NCI-H2196 treated with DMSO at 0.1 percent for 48 hours (cell line): Measurements from ENCODE around the gene CCNYL1.
A peak's percentile ranks its signal among the peaks of the same experiment; 100 is the strongest.
"Not testable (repeated sequence)": the region's sequence is repeated elsewhere in the genome, so short reads cannot be mapped to it uniquely, and the experiment has no call there.

Source experiments
- DNase-seq: peaks from one replicate; lab custom pipeline; 2025; ENCODE audit not compliant: unreplicated experiment; lab: John Stamatoyannopoulos, UW

Gene CCNYL1

DNA sequence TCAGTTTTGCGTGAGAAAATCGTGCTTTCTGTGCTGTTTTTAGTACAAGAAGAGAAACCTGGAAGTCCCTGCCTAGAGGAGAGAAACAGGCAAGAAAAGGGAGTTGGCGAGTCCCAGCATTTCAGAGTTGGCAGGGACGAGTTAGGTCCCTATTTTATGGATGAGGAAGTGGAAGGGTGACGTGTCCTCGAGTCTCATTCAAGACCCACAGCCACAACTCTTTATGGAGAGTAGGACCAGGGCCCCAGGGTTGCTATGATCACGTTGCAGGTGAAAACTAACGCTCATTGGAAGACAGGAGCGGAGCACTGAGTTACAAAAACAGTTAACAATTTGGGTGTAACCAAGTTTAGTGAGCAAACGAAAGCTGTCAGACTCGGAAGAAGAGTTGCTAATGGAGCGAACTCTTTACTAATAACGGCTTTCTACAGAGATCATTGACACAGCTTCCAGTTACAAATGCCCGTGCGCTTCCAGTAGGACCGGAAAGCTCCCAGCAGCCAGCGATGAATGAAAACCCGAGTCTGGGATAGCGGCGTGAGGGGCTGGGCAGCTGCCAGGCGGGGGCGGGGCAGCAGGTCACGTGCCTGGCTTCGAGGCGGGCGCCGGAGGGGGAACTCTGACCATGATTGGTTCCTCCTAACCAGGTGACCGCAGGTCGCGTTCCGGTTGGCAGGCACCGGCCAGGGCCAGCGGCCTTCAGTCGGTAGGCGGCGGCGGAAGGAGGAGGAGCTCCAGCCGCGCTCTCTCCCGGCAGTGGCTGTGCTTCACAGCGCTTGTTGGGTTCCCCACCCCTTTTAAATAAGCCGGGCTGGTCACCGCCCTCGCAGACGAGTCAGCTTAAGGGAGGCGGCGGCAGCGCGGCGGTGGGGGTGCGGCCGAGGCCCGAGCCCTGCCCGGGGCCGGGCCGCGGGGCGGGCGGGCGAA, at the start of gene CCNYL1:
Gene CCNYL1, plus strand, starts transcription at position 827 of the 927 bp plus-strand sequence. CDS start 257 bp downstream, outside the sequence.
- peak; percentile 99 for DNase-seq

DNA sequence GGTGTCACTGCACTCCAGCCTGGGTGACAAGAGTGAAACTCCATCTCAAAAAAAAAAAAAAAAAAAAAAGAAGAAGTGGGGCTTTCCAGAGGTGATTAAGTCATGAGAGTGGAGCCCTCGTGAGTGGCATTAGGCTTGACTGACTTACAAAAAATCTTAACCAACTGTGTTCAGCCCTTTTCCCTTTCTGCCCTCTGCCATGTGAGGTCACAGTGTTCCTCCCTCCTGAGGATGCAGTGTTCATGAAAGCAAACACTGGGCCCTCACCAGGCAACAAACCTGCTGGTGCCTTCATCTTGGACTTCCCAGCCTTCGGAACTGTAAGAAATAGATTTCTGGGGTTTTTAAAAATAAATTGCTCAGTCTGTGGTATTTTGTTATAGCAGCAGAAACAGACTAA, 49.2 kb upstream of the CCNYL1 start:
- no peak for DNase-seq

DNA sequence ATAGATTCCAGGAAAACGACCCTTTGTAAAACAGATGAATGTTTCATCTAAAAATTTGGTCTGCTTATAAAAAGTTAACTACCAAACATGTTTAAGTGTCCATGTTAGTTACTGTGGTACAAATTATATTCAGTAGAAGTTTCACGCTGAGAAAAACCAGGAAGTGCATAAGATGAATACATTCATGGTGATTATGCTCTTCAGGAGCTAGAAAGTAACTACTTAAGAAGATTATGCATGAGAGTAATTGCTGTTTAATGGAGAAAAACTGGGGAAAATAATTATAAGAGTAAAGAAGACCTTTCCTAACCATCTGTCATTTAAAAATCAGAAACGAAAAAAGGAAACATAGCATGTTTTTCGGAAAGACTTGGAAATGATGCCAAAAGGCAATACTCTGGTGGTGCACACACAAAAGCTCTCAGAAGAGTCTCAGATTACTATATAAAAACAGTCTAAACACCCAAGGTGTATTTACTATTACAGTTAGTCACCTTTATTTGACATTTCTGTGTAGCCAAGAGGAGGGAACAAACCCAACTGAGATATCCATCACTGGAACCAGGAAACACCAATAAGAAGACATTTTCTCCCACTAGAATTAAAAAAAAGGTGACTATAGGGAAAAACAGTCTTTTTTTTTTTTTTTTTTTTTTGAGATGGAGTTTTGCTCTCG, 47.4 kb upstream of the CCNYL1 start:
- peak; percentile 17 for DNase-seq

DNA sequence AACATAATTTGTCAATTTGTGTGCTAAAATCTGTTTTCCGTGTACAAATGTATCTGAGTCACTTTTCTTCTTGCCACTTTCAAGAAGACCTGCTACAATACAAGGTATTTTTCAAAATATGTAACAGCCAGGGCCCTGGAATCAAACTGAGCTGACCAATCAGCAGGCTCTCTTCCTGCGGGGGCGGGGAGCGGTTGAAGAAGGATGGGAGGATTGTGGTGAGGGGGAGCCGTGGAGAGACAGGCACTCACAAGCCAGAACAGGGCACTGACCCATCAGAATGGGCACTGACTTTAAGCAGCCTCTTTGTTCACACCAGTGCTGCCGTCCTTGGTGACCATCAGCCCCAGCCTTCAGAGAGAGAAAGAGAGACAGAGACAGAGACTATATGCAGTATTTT, 40.6 kb upstream of the CCNYL1 start:
- no peak for DNase-seq

DNA sequence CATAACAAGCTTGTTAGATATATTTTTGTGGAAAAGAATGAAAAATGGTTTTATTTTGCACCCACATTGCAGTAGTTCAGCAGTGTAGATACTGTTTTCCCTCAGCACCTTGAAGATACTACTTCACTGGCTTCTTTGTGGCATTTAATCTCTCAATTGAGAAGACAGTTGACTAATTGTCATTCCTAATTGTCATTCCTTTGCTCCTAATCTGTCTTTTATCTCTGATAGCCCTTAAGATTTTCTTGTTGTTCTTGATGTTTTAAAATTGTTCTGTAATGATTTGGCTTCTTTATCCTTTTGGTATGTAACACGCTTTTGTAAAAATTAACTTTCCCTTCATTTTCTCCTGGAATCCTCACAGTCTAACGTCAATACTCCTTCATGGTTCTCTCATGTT, 38.0 kb upstream of the CCNYL1 start:
- DNase-seq: no peak

DNA sequence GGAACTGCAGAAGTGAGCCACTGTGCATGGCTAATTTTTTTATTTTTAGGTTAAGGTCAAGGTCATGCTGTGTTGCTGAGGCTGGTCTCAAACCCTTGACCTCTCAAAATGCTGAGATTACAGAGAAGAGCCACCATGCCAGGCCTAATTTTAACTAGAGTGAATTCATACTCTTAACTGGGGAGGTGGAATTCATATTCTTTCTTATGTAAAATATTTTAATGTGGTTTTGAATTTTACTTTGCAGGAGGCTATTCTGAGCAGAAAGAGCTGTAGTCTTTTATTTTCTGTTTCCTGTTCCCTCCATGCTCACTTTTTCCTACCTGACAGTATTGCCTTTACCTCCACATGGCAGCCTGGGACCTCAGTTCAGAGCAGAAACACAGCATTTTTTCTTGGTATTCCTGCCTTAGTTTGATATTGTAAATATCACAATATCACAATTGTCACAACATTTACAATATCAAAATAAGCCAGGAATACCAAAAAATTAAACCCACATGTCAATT, 37.1 kb upstream of the CCNYL1 start:
- no peak for DNase-seq

DNA sequence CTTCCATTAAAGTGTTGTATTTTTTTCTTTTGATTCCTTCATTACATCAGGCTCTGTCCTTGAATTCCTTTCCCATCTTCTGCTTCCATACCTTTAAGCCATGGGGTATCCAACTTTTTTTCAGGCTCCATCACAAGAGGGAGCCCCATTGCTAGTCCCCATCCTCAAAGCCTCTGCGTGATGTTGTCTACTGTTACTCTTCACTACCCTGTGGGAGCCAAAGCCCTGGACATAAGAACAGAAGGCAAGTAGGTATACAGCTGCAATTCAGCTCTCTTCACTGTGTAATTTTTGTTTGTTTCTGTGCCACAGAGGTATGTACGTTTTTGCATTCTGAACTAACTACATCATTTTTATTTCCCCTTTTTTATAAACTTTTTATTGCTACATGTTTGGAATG, 36.6 kb upstream of the CCNYL1 start:
- DNase-seq: no peak

DNA sequence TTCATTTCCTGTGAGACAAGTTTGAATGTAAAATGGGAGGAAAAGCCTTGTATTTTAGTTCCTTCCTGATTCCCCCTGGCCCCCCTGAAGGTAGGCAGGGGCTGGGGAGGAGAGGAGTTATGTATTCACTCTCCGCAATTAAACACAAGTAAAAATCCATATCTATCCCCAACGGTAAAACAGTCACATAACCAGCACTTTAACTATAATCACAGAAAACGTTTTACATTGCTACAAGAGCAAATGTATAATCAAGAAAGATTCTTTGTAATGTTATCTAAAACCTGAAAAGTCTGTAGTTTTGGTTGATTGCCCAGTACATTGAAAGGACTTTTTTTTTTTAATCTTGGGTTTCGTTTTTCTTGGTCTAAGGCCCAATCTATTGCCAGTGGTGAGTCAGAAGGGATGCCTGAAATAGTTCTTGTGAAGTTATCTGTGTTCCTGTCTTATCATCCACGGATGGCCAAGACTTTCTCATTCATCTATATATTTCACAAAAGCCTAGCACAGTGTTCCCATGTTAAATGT, 34.5 kb upstream of the CCNYL1 start:
- no peak for DNase-seq

DNA sequence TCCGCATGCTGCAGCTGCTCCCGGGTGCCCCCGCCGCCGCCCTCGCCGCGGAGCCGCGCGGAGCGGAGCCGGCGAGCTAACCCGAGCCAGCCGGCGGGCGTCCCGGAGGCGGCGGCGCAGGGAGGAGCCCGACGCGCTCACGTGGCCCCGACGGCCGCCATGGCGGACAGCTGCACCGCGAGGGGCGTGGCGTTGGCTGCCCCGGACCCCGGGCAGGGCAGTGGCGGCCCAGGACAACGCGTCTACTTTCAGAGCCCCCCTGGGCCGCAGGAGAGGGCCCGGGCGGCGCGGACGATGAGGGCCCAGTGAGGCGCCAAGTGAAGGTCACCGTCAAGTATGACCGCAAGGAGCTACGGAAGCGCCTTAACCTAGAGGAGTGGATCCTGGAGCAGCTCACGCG, 30.0 kb upstream of the CCNYL1 start:
- DNase-seq: no peak

DNA sequence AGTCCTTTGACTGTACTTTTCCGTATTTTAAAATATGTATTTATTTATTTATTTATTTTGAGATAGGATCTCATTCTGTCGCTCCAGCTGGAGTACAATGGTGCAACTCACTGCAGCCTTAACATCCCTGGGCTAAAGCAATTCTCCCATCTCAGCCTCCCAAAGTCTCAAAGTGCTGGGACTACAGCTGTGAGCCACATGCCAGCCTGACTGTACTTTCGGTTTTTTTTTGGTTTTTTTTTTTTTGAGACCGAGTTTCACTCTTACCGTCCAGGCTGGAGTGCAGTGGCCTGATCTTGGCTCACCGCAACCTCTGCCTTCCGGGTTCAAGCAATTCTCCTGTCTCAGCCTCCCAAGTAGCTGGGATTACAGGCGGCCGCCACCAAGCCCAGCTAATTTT, 28.9 kb upstream of the CCNYL1 start:
- no peak for DNase-seq

DNA sequence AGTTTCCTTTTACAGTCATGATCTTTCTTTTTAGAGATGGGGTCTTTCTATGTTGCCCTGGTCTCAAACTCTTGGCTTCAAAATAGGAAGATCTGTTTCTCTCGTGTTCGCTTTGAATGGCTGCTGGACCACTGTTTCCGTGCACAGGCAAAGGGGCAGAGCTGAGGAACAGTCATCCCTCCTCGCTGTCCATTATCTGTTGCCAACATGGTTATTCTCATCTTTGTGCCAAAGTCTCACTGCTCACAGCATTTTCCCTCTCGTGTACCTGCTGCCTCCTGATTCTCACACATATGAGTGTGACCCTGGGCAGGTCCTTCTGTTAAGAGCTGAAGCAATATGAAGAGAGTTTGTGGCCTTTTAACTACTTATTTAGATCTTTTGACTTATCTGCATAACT, 28.0 kb upstream of the CCNYL1 start:
- no peak for DNase-seq

DNA sequence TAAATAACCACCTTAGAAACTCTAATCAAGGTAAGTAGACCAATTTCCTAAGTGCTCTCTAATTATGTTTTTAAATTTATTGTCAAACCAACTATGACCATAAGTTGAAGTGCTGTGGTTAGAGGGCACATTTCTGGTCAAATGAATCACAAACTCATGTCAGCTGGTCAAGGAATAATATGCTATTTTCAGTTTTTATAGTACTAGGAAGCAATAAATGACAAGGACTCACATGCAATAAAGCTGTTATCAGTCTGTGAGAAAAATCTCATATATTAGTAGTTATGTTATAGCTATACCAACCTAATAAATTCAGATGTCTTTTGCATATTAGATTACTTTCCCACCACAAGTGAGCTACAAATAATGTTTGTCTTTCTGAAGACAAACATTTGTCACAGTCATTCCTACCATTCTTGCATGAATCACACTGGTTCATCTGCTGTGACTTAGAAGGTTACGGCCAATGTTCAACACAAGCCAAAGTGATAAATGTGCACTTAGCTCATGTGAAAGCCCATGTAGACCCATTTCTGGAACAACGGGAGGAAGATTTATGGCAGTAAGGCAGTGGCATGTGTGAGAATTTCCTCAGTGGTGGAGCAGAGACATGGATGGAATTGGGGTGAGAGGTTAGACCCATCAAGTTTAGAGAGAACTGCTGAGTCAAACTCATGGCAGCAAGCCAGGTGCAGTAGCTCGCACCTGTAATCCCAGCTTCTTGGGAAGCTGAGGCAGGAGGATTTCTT, 27.4 kb upstream of the CCNYL1 start:
- DNase-seq: no peak

DNA sequence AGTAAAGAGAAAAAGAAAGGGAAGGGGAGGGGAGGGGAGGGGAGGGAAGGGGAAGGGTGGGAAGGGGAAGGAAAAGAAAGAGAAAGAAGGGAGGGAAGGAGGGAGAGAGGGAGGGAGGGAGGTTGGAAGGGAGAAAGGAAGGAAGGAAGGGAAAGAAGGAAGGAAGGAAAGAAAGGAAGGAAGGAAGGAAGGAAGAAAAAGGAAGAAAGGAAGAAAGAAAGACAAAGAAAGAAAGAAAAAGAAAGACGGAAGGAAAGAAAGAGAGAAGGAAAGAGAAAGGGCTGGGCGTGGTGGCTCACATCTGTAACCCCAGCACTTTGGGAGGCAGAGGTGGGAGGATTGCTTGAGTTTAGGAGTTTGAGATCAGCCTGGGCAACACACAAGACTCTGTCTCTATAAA, 24.6 kb upstream of the CCNYL1 start:
- DNase-seq: no peak

DNA sequence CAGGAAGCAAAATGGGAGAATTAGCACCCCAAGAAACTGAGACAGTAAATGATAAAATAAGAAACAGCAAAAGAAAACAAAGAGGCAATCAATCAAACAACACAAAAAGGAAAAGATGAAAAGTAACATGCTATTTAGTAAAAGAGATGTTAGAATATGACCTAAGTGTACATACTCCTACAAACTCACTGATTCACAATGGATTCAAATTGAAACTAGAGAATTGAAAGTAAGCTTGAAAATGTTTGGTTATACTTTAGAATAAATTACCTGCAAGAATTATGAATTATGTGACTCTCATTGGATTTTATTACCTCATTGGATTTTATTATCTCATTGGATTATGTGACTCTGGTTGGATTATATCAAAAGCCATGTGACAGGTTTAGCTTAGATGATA, 22.8 kb upstream of the CCNYL1 start:
- no peak for DNase-seq

DNA sequence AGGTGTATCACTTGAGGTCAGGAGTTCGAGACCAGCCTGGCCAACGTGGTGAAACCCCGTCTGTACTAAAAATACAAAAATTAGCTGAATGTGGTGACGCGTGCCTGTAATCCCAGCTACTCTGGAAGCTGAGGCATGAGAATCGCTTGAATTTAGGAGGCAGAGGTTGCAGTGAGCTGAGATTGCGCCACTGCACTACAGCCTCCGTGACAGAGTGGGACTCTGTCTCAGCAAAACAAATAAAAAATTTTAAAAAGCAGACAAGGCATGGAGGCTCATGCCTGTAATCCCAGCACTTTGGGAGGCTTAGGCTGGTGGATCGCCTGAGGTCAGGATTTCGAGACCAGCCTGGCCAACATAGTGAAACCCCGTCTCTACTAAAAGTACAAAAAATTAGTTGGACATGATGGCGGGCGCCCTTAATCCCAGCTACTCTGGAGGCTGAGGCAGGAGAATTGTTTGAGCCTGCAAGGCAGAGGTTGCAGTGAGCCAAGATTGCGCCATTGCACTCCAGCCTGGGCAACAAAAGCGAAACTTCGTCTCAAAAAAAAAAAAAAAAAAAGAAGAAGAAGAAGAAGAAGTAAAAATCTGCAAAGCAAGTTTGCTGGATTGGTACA, 20.5 kb upstream of the CCNYL1 start:
- DNase-seq: not testable (repeated sequence)

DNA sequence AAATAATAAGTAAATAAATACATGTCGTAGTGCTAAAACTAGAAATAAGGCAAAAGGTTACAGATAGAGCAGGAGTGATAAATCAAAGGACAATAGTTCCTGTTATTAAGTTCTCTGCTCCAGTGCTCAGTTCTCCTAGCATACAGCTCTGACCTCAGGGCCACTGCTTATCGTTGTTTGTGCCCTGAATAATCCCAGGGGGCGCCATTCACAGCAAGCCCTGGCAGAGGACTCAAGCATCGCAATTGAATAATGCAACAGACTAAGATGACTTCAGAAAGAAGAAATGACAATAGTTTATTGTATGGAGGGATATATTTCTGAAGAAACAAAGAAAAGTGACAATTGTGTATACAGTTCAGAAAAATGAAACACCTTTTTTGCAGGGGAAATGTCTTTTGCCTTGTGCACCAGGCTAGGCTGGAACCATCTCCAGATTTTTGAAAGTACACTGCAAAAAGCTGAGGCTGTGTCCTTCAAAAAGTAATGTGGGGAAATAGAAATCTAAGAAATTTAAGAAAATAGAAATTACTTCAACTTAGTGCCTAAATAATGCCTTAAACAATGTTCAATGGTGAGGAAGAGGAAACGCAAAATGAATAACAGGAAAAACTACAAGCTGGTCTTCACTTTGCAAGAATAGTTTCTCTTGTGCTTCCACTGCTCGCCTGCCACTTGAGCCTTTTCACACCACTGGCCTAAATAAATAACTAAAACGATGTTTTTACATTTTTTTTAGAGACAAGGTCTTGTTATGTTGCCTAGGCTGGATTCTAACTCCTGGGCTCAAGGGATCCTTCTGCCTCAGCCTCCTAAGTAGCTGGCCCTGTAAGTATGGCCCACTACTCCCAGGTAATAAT, 19.0 kb upstream of the CCNYL1 start:
- no peak for DNase-seq

DNA sequence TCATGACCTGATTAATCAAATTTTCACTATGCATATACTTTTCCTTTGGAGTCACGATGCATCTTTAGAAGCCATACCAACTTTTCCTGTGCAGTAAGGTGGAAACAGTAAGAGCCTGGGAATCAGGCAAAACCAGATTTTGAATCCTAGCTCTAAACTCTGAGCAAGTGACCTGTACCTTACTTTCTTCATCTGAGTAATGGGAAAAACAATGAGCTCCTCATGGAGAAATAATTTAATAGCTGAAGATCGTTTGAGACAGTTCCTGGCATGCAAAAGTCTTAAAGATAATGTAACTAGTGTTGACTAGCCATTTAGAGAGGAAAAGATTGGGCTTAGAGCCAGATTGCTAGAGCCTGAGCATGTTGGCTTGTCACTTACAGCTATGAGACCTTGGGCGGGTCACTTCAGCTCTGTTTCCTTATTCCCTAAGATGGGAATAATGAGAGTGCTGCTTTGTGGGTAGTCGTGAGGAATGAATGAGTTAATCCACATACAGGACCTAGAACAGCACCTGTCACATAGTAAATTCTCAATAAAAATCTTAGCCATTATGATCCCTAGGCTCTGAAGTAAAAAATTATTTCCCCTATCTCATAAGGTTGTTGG, 17.7 kb upstream of the CCNYL1 start:
- DNase-seq: no peak

DNA sequence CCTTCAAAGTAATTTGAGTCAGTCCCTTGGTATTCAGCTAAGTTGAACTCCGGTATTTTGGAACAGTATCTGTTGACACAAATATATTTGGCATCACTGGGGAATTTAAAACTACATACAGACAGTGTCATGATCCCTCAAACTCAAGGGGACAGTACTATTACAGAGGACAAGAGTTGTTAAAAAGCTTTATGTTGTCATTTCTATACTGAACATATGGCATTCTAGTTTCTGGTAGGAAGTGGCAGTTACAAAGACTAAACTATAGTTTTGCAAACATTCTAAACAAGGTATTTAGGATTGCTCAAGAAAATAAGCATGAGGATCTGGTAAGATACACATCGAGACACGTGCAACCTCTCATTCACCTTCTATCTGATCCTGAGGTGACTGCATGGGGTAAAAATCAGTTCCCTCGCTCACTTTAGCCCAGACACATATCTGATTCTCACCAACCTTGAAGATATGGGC, 16.6 kb upstream of the CCNYL1 start:
- no peak for DNase-seq

DNA sequence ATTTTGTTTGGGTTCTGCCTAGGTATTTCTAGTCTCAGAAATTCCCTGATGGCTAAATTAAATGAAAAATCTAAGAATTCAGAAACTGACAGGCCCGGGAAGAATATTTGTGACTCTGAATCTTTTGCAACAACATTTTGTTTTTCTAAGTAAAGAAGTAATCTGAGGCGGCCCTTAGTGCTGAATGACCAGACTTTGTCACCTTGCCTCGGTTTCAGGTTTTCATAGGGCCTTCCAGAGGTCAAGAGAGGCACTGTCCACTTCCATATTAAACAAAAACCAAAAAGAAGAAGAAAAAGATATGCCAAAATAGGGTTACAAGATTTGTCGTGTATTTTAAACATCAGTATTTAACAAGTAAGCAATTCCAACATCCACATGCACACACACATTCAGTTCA, 16.1 kb upstream of the CCNYL1 start:
- DNase-seq: no peak
